ENCODE data around the gene MADD.
"Not testable (repeated sequence)": the region's sequence is repeated elsewhere in the genome, so short reads cannot be mapped to it uniquely, and the experiment has no call there.

The MADD gene

DNA sequence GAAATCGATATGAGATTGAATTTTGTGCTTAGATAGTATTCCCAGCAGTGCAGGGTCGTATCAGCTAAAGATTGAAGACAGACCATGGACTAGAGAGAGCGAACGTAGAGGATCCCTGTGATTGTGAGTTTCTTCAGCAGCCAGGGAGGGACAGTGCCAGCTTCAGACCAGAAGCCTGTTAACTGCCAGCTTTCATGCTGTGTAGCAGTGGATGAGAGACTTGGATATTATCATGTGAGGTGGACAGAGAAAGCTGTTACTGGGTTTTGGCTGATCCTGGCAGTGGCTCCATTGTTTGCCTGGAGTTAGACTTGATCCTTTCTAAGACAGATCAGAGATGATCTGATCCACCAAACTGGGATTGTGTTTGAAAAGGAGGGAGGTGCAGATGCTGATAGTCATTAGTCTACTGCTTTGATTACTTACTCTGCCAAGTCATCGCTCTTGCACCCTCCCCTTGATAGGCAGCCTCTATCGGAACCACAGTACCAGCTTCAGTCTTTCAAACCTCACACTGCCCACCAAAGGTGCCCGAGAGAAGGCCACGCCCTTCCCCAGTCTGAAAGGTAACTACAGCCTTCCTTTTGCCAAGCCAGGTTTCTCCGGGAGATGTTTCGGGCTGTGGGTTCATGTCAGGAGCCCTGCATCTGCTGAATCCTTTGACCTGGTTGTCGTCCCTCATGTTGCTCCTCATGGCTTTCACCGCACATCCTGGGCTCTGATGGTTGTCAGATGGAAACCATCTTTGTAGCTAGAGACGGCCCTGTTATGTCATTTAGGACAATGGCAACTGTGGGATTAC is 16.2 kb downstream of the MADD start:
- no peaks in the 10 kb centered on the region for H3K27me3 Mint-ChIP-seq
- H3K9me3 Mint-ChIP-seq = no peaks in the 10 kb centered on the region
- peaks cover 5% of the 10 kb centered on the region for H3K4me1 Mint-ChIP-seq
- peaks cover 91% of the 10 kb centered on the region for H3K36me3 Mint-ChIP-seq (ENCODE audit: insufficient read depth)
- DNase-seq (ENCODE audit: low spot score in 2 of 2) (no peak), ATAC-seq (replicated peaks; ENCODE audit: extremely low read depth, poor library complexity, severe bottlenecking) (no peak)
- H3K27ac Mint-ChIP-seq (ENCODE audit: low read depth) = peak overlapping the region; percentile 51
- H3K4me3 Mint-ChIP-seq = no peak overlapping the region

DNA sequence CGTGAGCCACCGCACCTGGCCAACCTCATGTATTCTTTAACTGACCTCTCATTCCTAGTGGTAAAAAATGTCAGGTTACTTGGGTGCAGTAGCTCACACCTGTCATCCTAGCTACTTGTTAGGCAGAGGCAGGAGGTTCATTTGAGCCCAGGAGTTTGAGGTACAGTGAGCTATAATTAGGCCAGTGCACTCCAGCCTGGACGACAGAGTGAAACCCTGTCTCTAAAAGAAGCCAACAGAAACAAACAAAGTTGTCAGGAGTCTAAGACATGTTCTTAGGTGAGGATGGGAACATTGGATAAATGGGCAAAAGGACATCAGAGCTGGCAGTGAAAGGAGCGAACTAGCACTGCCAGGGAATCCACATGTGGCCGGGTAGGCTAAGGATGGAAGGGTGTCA is 18.1 kb downstream of the MADD start:
- DNase-seq (ENCODE audit: low spot score in 2 of 2) (no peak), ATAC-seq (replicated peaks; ENCODE audit: extremely low read depth, poor library complexity, severe bottlenecking) (no peak)
- H3K9me3 Mint-ChIP-seq = no peaks in the 10 kb centered on the region
- H3K4me3 Mint-ChIP-seq = no peak overlapping the region
- no peaks in the 10 kb centered on the region for H3K27me3 Mint-ChIP-seq
- peak overlapping the region; percentile 38 for H3K27ac Mint-ChIP-seq (ENCODE audit: low read depth)
- H3K36me3 Mint-ChIP-seq (ENCODE audit: insufficient read depth) = peaks cover 93% of the 10 kb centered on the region
- peaks cover 5% of the 10 kb centered on the region for H3K4me1 Mint-ChIP-seq

- Mint-ChIP-seq H3K27me3 (no peaks in the 10 kb centered on the region), H3K9me3 (no peaks in the 10 kb centered on the region), H3K36me3 (ENCODE audit: insufficient read depth) (peaks cover 90% of the 10 kb centered on the region), H3K4me1 (peaks cover 5% of the 10 kb centered on the region), H3K27ac (ENCODE audit: low read depth) (no peak overlapping the region), H3K4me3 (no peak overlapping the region)
- no peak for ATAC-seq (replicated peaks; ENCODE audit: extremely low read depth, poor library complexity, severe bottlenecking)
- no peak for DNase-seq (ENCODE audit: low spot score in 2 of 2)
Measured at GRCh38 chr11:47289856-47290255, 19.9 kb downstream of the MADD start.

DNA sequence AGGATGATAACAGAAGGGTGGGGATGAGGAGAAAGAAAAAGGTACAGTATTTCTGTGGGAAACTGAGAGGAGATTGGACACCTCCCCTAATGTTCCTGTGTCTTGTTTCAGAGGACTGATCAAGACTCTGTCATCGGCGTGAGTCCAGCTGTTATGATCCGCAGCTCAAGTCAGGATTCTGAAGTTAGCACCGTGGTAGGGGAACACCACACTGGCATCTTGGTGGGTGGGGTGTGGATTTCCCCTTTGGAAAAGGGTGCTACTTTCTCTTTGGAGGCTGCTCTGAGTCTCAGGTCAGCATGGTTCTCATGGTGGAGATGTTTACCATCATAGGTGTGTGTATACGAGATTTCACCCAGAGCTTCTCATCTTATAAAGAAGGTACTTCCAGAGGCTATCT is 25.5 kb downstream of the MADD start:
- DNase-seq (ENCODE audit: low spot score in 2 of 2) = no peak
- Mint-ChIP-seq H3K9me3 (no peaks in the 10 kb centered on the region), H3K4me3 (no peak overlapping the region), H3K4me1 (no peaks in the 10 kb centered on the region), H3K27ac (ENCODE audit: low read depth) (peak overlapping the region; percentile 44), H3K27me3 (no peaks in the 10 kb centered on the region), H3K36me3 (ENCODE audit: insufficient read depth) (peaks cover 85% of the 10 kb centered on the region)
- no peak for ATAC-seq (replicated peaks; ENCODE audit: extremely low read depth, poor library complexity, severe bottlenecking)

DNA sequence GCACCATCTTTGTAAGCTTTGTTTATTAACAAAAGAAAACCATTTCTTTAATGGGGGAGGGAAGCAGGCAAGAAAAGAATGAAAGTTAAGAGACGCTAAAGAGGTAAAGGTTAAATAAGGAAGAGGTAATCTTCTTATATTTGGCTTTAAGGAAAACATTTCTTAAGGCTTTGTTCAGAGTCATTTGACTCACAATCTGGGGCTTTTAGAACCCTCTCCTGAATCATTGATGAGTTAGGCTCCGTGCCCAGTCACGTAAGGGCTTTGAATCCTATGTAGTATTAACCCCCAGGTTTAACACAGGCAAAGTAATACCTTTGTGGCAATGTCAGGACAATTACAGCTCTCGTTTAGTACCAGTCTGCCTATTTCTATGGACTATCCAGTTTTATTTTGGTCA is 26.1 kb downstream of the MADD start:
- H3K4me1 Mint-ChIP-seq = no peaks in the 10 kb centered on the region
- ATAC-seq (replicated peaks; ENCODE audit: extremely low read depth, poor library complexity, severe bottlenecking) = no peak
- H3K27me3 Mint-ChIP-seq = no peaks in the 10 kb centered on the region
- no peak overlapping the region for H3K27ac Mint-ChIP-seq (ENCODE audit: low read depth)
- peaks cover 84% of the 10 kb centered on the region for H3K36me3 Mint-ChIP-seq (ENCODE audit: insufficient read depth)
- no peak for DNase-seq (ENCODE audit: low spot score in 2 of 2)
- no peaks in the 10 kb centered on the region for H3K9me3 Mint-ChIP-seq
- no peak overlapping the region for H3K4me3 Mint-ChIP-seq

- H3K27ac Mint-ChIP-seq (ENCODE audit: low read depth) = no peak overlapping the region
- no peaks in the 10 kb centered on the region for H3K27me3 Mint-ChIP-seq
Measured at GRCh38 chr11:47299078-47299477, 29.1 kb downstream of the MADD start.

GRCh38 chr11:47302853-47303252 is 32.9 kb downstream of the MADD start:
- DNase-seq (ENCODE audit: low spot score in 2 of 2) = no peak
- peak overlapping the region; percentile 78 for H3K27ac Mint-ChIP-seq (ENCODE audit: low read depth)

More at GRCh38 chr11:47299078-47299477, 29.1 kb downstream of the MADD start:
- Mint-ChIP-seq H3K9me3 (peaks cover 9% of the 10 kb centered on the region), H3K36me3 (ENCODE audit: insufficient read depth) (peaks cover 78% of the 10 kb centered on the region), H3K4me3 (no peak overlapping the region), H3K4me1 (peaks cover 6% of the 10 kb centered on the region)
- DNase-seq (ENCODE audit: low spot score in 2 of 2) = no peak
- ATAC-seq (replicated peaks; ENCODE audit: extremely low read depth, poor library complexity, severe bottlenecking) = no peak

DNA sequence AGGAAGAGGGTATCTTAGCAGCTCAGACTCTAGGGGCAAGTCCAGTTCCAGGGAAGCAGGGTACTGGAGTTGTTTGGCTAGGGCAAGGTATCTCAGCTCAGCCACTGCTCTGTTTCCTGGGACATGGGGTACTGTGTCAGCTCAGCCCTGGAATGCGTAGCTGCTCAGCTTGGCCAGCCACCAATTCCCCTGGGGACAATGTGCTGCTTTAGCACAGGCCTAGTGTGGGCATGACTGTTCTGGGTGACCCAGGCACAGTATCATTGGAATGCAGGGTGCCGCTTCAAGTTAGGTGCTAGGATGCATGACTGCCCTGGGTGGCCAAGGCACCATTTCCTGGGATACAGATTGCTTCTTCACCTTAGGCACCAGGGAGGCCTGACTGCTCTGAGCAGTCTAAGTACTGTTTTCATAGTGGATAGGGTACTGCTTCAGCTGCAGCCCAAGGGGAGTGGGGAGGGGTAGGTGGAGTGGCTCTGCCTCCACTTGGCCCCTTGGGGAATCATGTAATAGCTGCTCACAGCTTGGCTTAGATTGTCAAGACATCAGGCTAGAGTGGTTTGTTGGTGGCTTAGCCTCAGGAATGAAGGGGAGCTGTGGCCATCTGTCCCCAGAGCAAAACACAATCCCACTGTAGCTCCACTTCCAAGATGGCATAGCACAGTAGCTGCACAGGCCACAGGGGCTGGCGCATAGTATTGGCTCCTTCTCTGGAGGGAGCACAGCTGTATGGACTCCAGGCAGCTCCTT is 36.0 kb downstream of the MADD start:
- no peak for DNase-seq (ENCODE audit: low spot score in 2 of 2)
- ATAC-seq (replicated peaks; ENCODE audit: extremely low read depth, poor library complexity, severe bottlenecking) = no peak
- no peak overlapping the region for H3K4me3 Mint-ChIP-seq
- H3K4me1 Mint-ChIP-seq = peaks cover 16% of the 10 kb centered on the region
- H3K27me3 Mint-ChIP-seq = no peaks in the 10 kb centered on the region
- H3K27ac Mint-ChIP-seq (ENCODE audit: low read depth) = no peak overlapping the region
- peaks cover 9% of the 10 kb centered on the region for H3K9me3 Mint-ChIP-seq
- H3K36me3 Mint-ChIP-seq (ENCODE audit: insufficient read depth) = peaks cover 74% of the 10 kb centered on the region

More at GRCh38 chr11:47302853-47303252, 32.9 kb downstream of the MADD start:
- no peak overlapping the region for H3K4me3 Mint-ChIP-seq
- H3K9me3 Mint-ChIP-seq = peaks cover 9% of the 10 kb centered on the region
- H3K36me3 Mint-ChIP-seq (ENCODE audit: insufficient read depth) = peaks cover 74% of the 10 kb centered on the region
- no peak for ATAC-seq (replicated peaks; ENCODE audit: extremely low read depth, poor library complexity, severe bottlenecking)
- H3K27me3 Mint-ChIP-seq = no peaks in the 10 kb centered on the region
- H3K4me1 Mint-ChIP-seq = peaks cover 16% of the 10 kb centered on the region

DNA sequence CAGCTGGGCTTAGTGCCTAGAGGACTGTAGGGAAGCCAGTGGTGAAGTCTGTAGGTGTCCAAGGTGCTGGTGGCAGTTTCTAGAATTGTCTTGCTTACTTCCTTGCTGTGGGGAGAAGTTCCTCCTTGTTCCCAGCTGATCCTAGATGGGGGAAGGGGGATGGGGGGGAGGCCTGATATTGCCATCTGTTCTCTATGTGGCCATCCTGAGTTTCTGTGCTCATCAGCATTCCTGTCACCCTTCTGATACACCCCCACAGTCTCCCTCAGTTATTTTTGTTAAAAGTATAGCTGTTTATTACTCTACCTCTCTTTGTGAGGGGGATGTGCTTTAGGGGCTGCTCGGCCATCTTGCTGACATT is 36.5 kb downstream of the MADD start:
- peaks cover 9% of the 10 kb centered on the region for H3K9me3 Mint-ChIP-seq
- H3K4me3 Mint-ChIP-seq = no peak overlapping the region
- peaks cover 74% of the 10 kb centered on the region for H3K36me3 Mint-ChIP-seq (ENCODE audit: insufficient read depth)
- no peak for ATAC-seq (replicated peaks; ENCODE audit: extremely low read depth, poor library complexity, severe bottlenecking)
- H3K27ac Mint-ChIP-seq (ENCODE audit: low read depth) = no peak overlapping the region
- no peaks in the 10 kb centered on the region for H3K27me3 Mint-ChIP-seq
- H3K4me1 Mint-ChIP-seq = peaks cover 16% of the 10 kb centered on the region
- DNase-seq (ENCODE audit: low spot score in 2 of 2) = no peak

GRCh38 chr11:47308050-47308823 is 38.3 kb downstream of the MADD start:
- peaks cover 10% of the 10 kb centered on the region for H3K4me1 Mint-ChIP-seq
- H3K9me3 Mint-ChIP-seq = no peaks in the 10 kb centered on the region
- no peak overlapping the region for H3K27ac Mint-ChIP-seq (ENCODE audit: low read depth)
- H3K36me3 Mint-ChIP-seq (ENCODE audit: insufficient read depth) = peaks cover 76% of the 10 kb centered on the region
- no peak overlapping the region for H3K4me3 Mint-ChIP-seq
- no peaks in the 10 kb centered on the region for H3K27me3 Mint-ChIP-seq
- DNase-seq (ENCODE audit: low spot score in 2 of 2) (no peak), ATAC-seq (replicated peaks; ENCODE audit: extremely low read depth, poor library complexity, severe bottlenecking) (no peak)

DNA sequence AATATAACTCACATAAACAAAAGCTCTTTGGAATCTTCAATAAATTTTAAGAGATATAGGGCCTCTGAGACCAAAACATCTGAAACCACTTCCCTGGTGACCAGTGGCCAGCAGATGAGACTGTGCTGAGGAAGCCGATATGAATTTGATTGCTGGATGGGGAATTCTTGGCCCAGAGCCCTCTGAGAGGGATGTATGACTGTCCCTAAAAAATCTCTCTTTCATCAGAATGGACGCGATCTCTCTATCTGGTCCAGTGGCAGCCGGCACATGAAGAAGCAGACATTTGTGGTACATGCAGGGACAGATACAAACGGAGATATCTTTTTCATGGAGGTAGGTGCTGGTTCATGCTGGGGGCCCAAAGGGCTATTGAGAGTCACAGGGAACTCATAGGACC is 45.1 kb downstream of the MADD start:
- no peak for DNase-seq (ENCODE audit: low spot score in 2 of 2)
- Mint-ChIP-seq H3K9me3 (no peaks in the 10 kb centered on the region), H3K27me3 (no peaks in the 10 kb centered on the region), H3K27ac (ENCODE audit: low read depth) (no peak overlapping the region), H3K4me3 (no peak overlapping the region), H3K36me3 (ENCODE audit: insufficient read depth) (peaks cover 74% of the 10 kb centered on the region), H3K4me1 (peaks cover 10% of the 10 kb centered on the region)
- no peak for ATAC-seq (replicated peaks; ENCODE audit: extremely low read depth, poor library complexity, severe bottlenecking)

DNA sequence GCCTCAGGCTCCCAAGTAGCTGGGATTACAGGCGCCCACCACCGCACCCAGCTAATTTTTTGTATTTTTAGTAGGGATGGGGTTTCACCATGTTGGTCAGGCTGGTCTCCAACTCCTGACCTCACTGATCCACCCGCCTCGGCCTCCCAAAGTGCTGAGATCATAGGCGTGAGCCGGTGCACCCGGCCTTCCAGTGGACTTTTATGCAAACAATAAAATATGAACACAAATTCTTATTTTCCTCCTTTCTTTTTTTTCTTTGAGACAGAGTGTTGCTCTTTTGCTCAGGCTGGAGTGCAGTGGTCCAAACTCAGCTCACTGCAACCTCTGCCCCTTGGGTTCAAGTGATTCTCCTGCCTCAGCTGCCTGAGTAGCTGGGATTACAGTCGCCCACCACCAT is 46.6 kb downstream of the MADD start:
- DNase-seq (ENCODE audit: low spot score in 2 of 2); H3K4me1 Mint-ChIP-seq; ATAC-seq (replicated peaks; ENCODE audit: extremely low read depth, poor library complexity, severe bottlenecking); H3K27me3 Mint-ChIP-seq; H3K9me3 Mint-ChIP-seq; H3K4me3 Mint-ChIP-seq: not testable (repeated sequence)
- H3K27ac Mint-ChIP-seq (ENCODE audit: low read depth) = peak overlapping the region; percentile 7
- H3K36me3 Mint-ChIP-seq (ENCODE audit: insufficient read depth) = peaks cover 61% of the 10 kb centered on the region
